ENCODE data around the gene DCN.

Gene DCN

GRCh38 chr12:91185421-91185820, 2.8 kb upstream of the DCN start:
- DNase-seq: no peak

- DNase-seq: no peak
Observed at GRCh38 chr12:91183551-91183950, 934 bp upstream of the DCN start.

DNA sequence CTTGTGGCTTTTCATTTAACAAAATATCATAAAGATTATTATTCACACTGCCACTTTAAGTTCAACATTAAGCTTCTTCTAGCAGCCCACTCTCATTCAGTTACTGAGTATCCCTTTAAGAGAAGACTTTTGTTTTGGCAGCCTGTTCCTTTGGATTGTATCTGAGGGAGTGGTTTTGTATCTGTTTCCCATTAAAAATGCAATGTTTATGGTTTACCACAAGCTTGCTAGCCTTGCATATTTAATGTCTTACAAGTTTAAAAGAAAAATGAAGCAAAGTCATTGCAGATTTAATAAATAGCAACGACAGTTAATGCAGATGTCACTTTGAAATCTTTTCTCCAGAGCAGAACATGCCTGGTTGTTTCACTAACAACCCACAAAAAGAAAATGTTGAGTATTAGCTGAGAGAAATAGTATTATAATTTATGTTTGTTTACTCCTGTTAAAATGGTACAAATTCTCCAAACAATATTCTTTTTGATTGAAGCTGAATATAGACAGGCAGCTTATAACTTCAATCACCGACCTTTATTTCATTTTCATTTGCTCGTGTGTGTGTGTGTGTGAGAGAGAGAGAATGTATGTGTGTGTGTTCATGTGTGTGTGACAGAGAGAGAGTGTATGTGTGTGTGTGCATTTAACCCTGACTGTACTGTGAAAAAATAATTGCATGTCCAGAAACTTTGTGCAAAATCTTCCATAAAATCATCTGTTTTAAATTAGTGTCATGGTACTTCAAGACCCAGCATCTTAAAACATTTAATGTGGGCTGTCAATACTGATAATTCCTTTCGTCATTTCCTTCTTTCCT, 1.8 kb downstream of the DCN start:
- DNase-seq: no peak

DNA sequence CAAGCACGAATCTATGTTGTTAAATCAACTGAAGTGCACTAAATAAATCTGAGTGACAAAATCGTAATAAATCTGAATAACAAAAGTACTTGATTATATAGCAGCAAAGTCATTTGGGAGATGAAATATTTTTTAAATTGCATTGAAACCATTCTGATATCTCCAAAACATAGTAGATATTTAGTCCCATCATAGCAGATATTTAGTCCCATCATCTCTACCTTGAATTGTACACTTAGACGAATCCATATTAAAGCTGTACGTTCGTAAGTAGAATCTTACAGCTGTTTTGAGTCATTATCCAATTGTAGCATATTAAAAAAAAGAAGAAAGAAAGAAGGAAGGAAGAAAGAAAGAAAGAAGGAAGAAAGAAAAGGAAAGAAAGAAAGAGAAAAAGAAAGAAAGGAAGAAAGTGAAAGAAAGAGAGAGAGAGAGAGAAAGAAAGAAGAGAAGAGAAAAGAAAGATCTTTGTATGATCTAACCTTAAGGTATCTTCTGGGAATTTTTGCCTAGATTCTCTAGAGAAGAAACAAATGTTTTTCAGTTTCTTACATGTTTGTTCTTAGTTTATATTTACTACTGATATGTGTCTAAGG, 2.6 kb downstream of the DCN start:
- DNase-seq: no peak

- no peak for DNase-seq
Observed at GRCh38 chr12:91179315-91179714, 3.3 kb downstream of the DCN start.

GRCh38 chr12:91178781-91179180, 3.8 kb downstream of the DCN start:
- DNase-seq: no peak

- DNase-seq: peak; percentile 15
Observed at GRCh38 chr12:91178139-91178561, 4.5 kb downstream of the DCN start.

- no peak for DNase-seq
Observed at GRCh38 chr12:91177381-91177780, 5.2 kb downstream of the DCN start.

DNA sequence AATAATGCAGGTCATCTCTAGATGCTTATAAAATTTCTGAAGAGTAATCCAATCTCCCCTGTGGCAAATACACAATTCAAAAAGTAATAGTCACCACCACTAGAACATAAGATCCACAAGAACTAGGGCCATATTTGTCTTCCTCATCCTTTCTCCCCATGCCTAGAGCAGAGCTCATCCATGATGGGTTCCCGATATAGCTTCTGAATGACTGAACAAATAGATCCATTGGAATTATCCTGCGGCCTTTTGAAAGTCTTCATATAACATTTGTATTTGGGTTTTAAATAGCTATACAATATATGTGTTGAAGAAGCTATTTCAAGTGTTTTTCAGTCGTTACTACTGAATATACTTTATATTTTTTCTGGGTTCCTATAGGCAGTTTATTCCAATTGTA, 5.7 kb downstream of the DCN start:
- DNase-seq: no peak

- no peak for DNase-seq
Observed at GRCh38 chr12:91176358-91176757, 6.3 kb downstream of the DCN start.

GRCh38 chr12:91173124-91173523, 9.5 kb downstream of the DCN start:
- DNase-seq: no peak

DNA sequence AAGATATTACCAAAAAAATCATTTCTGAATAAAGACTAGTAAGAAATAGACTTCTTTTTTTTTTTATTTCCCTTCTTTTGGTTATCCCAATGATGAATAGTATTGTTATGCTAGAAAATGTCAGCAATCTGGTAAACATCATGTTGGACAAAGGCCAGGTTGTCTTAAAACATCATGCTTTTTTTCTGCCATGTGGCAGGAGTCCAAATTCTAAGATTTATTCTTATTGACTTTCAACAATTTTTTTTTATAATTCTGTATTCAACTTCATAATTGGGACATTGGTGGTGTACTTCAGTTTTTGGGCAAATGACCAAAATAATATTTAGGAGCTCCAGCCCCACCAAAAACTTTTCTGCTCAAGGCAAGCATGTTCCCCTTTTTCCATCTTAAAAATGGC, 10.5 kb downstream of the DCN start:
- peak; percentile 7 for DNase-seq

DNA sequence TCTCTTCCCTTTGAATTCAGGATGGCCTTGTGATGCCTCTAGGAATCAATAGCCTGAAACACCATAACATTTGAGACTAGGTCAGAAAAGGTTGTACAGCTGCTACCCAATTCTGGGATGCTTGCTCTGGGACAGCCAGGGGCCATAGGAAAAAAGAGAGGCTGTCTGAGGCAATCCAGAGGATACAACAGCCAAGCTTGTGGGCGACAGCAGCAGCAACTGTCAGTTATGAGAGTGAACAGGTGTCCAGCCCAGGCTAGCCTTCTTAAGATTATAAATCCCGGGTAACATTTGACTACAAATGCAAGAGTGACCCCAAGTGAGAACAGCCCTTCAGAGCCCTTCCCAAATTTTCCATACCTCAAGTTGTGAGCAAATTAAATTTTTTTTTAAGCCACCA, 11.1 kb downstream of the DCN start:
- DNase-seq: peak; percentile 85

- DNase-seq: no peak
Observed at GRCh38 chr12:91163116-91163515, 19.5 kb downstream of the DCN start.

DNA sequence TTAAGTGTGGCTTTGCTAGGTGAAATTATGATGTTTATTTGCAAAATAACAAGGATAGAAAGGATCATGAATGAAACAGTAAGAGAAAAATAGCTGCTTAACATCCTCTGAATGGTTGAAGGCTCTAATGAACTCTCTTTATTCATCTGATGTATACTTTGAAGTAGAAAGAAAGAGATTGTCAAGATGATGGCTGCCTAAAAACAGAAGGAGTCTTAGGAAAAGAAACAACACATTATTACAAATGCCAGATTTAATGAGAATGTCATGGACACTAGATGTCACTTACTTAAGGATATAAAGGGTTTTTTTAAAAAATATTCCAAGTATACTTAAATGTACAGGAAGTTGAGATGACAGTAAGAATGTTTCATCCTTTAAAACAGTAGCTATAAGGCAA, 21.6 kb downstream of the DCN start:
- DNase-seq: no peak

DNA sequence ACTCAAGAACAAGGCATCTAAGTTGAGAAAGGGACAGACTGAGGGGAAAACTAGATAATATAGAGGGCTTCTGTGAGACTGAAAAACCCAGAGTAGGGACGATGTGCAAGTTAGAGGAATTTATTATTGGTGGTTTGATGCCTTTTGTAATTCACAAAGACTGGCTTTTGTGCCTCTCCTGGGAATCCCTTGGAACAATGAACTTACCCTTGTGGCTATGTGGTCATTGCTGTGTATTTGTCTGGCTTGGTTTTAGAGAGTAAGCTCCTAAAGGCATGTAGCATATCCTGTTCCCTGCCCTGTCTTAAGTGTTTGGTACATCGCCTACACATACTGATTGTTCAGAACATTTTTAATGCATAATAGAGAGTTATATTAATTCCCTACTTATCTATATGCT, 26.6 kb downstream of the DCN start:
- no peak for DNase-seq

DNA sequence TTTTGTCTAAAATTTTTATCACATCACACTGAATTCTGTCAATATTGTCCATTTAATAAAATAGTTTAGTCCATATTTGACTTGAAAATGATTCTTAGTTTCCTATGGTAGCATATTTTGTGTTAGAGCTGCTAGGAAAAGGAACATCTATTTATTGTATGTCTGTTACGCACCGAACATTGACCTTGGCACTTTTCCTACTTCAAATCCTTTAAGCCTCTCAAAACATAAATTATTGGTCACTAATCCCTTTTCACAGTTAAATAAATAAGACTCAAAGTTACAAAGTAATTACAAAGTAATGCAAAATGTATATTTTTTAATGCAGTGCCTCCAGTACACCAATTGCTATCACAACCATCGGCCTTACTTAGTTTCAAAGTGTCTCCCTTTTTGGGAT, 28.5 kb downstream of the DCN start:
- no peak for DNase-seq

GRCh38 chr12:91144053-91144452, 38.6 kb downstream of the DCN start:
- no peak for DNase-seq

GRCh38 chr12:91143206-91143605, 39.4 kb downstream of the DCN start:
- DNase-seq: no peak

GRCh38 chr12:91142221-91142631, 40.4 kb downstream of the DCN start:
- no peak for DNase-seq

- no peak for DNase-seq
Observed at GRCh38 chr12:91140026-91140931, 42.3 kb downstream of the DCN start.

DNA sequence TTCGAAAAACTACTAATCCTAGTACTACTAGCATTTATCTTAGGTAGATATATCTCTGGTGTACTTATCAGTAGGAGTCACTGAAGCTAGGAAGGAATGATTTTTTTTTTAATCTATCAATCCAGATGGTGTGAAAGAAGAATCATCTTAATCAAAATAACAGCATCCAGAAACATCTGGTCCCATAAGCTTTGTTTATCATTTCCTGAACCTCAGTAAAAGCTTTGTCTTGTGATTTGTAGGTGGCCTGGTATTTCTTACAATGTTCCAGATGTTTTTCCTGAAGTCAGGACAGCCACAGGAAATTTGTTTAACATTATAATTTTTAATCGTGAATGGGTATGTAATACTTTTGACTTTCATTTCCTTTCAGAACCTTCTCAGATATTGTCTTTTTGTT, 43.3 kb downstream of the DCN start:
- peak; percentile 51 for DNase-seq

- DNase-seq: peak; percentile 39
Observed at GRCh38 chr12:91138337-91138920, 44.2 kb downstream of the DCN start.
